ENCODE data around the gene HIPK4. TPM values are rescaled to one million over a fixed set of nuclear protein-coding genes. Genes with fewer than 3 reads are reported as not detected.
A peak's percentile ranks its signal among the peaks of the same experiment; 100 is the strongest.

Gene HIPK4
- total and polyA plus RNA-seq, 9 of the 15 experiments (the other 6 are each of a cell fraction or from before 2014, with no cell fraction given), result 0.06 to 0.09 TPM; not detected in 7

- no peak for TF ChIP-seq SAP30 (IDR thresholded peaks at IDR 0.05; ENCODE audit: borderline replicate concordance, insufficient read depth, low read depth, low read length, poor library complexity, severe bottlenecking)
- peak; percentile 83; the same call in 1 of the 2 replicates for TF ChIP-seq ZBTB2 (IDR thresholded peaks at IDR 0.05)
- no peak for TF ChIP-seq ZNF512 (tag; IDR thresholded peaks at IDR 0.05)
- TF ChIP-seq BCOR (IDR thresholded peaks at IDR 0.05), result no peak
- TF ChIP-seq CGGBP1 (CRISPR knock-in tag; IDR thresholded peaks at IDR 0.05), result no peak
- no peak for TF ChIP-seq NFRKB (IDR thresholded peaks at IDR 0.05; ENCODE audit: low read depth)
- no peak for TF ChIP-seq DLX4 (CRISPR knock-in tag; IDR thresholded peaks at IDR 0.05)
- peak; percentile 88 for TF ChIP-seq POLR2AphosphoS5 (IDR thresholded peaks at IDR 0.05; ENCODE audit: control insufficient read depth, insufficient read depth, low read depth, low read length)
- peak; percentile 60 for TF ChIP-seq TAF9B (IDR thresholded peaks at IDR 0.05; ENCODE audit: partially characterized antibody)
- TF ChIP-seq POLR2H (tag; IDR thresholded peaks at IDR 0.05; ENCODE audit: low read depth), result peak; percentile 98
- TF ChIP-seq MNT (conservative IDR thresholded peaks at IDR 0.05), result peak; percentile 79 to 82
- 0 out of 2 replicates have a peak, but pooled peaks have one; percentile 17 for TF ChIP-seq SMC3 (conservative IDR thresholded peaks at IDR 0.05; ENCODE audit: insufficient read depth, low read depth, low read length)
- TF ChIP-seq NRF1 (conservative IDR thresholded peaks at IDR 0.05 in 1 of 2, IDR thresholded peaks at IDR 0.05 in 1 of 2), result peak; percentile 99
- no peak for TF ChIP-seq PYGO2 (tag; IDR thresholded peaks at IDR 0.05)
- peak; percentile 79; the same call in 1 of the 2 replicates for TF ChIP-seq GATAD2A (IDR thresholded peaks at IDR 0.05)
- TF ChIP-seq EGR1 (conservative IDR thresholded peaks at IDR 0.05), result peak; percentile 99
- TF ChIP-seq FOXO4 (CRISPR knock-in tag; IDR thresholded peaks at IDR 0.05), result no peak
- no peak for TF ChIP-seq ZNF586 (CRISPR knock-in tag; conservative IDR thresholded peaks at IDR 0.05)
- no peak for TF ChIP-seq PTRF (tag; IDR thresholded peaks at IDR 0.05)
- peak; percentile 34 for TF ChIP-seq HDAC2 (IDR thresholded peaks at IDR 0.05)
These were observed 35.7 kb upstream of the HIPK4 start, which contains the start of gene SERTAD1 (continued) for GRCh38 chr19:40425450-40426287.

Data from K562 (cell line).